Stomach (tissue), 9 donors: Measurements from ENCODE around the gene WDTC1. TPM values are rescaled to one million over a fixed set of nuclear protein-coding genes. Genes with fewer than 3 reads are reported as not detected.

Experiments used
- DNase-seq, 2 donors: peaks; one replicate each; pipeline versions ENCODE4 v3.0.0 to v3.0.0-alpha.2; 2013 to 2019
- H3K27ac ChIP-seq, 5 donors: fragments of 200-600 bp in 4 of 5; sonication (generic) in 4 of 5; one replicate each; pipeline ENCODE4 v1.5.1; 2013 to 2019; ENCODE audit warnings: mild to moderate bottlenecking in 1 of 5, moderate library complexity in 1 of 5
- H3K27me3 ChIP-seq, 3 donors: fragments of 200-600 bp; sonication (generic); one replicate each; pipeline ENCODE4 v1.5.1; 2017 to 2019; ENCODE audit warnings: mixed run types in 1 of 3
- H3K36me3 ChIP-seq, 4 donors: fragments of 200-600 bp; sonication (generic); 1 replicate in 3 of 4; 2 replicates in 1 of 4; pipeline ENCODE4 v1.5.1; 2016 to 2019
- H3K4me1 ChIP-seq, 4 donors: fragments of 200-600 bp; sonication (generic); one replicate each; pipeline ENCODE4 v1.5.1; 2016 to 2019
- H3K4me3 ChIP-seq, 4 donors: fragments of 200-600 bp; sonication (generic) in 3 of 4; one replicate each; pipeline ENCODE4 v1.5.1; 2016 to 2019; ENCODE audit warnings: mild to moderate bottlenecking in 1 of 4
- H3K9me3 ChIP-seq, 4 donors: fragments of 200-600 bp; sonication (generic); one replicate each; pipeline ENCODE4 v1.5.1; 2016 to 2019
- CTCF ChIP-seq, 7 experiments: fragments of 450-650 bp in 4 of 7; fragments of 200-600 bp in 3 of 7; sonication (generic) in 3 of 7; IDR thresholded peaks; one replicate each; pipeline ENCODE4 v1.5.1; 2016 to 2019; ENCODE audit warnings: antibody characterized with exemption in 7 of 7, control low read depth in 2 of 7, mild to moderate bottlenecking in 1 of 7
- EP300 ChIP-seq: sonication (generic); formaldehyde crosslinking; IDR thresholded peaks from one replicate; pipeline ENCODE4 v1.6.1; 2017; ENCODE audit warnings: antibody characterized with exemption
- POLR2A ChIP-seq, 4 donors: fragments of 450-650 bp; IDR thresholded peaks; one replicate each; pipeline ENCODE4 v1.6.1; 2016; ENCODE audit warnings: antibody characterized with exemption in 4 of 4, control low read depth in 2 of 4, mild to moderate bottlenecking in 1 of 4, moderate library complexity in 1 of 4
- POLR2AphosphoS5 ChIP-seq, 3 donors: sonication (generic); formaldehyde crosslinking; IDR thresholded peaks; one replicate each; pipeline ENCODE4 v1.6.1; 2016; ENCODE audit warnings: antibody characterized with exemption in 3 of 3
- WGBS, 5 donors: extraction: QIAGEN DNeasy Blood & Tissue Kit in 3 of 5; methylation state at CpG; one replicate each; pipeline versions ENCODE4 v1.1.5 to v1.1.7; 2013 to 2018; 5-methylcytosine and 5-hydroxymethylcytosine counted together
- intact Hi-C: fragments of 100-400 bp; cut with DNase I; formaldehyde crosslinking; loops from one replicate; pipeline ENCODE4 v1.15.1; 2023; ENCODE audit warnings: low total_unique reads
- polyA plus RNA-seq, 3 donors: library from polyadenylated mRNA; stranded (reverse); fragments of 200-250 nt; gene quantifications; one replicate each; pipeline ENCODE4 v1.2.3, GENCODE V29; 2013
- total RNA-seq, 5 donors: library from RNA; depleted of rRNA; stranded (reverse); fragments of >200 nt; gene quantifications; one replicate each; pipeline versions ENCODE4 v1.1.0 to v1.2.3, GENCODE V29; 2014 to 2016
- donor health status: healthy with polysubstance abuse.
- donor health status: Bipolar disorder and iron deficiency.
- donor health status: healthy.

Gene WDTC1
- total and polyA plus RNA-seq, 8 donors = 7.8 to 51.9 (median 23.1) TPM

- Histone ChIP-seq H3K4me3 (no peak overlapping the region), H3K36me3 (peaks cover 56 to 96% (median 92%) of the 10 kb centered on the region in 4 donors), H3K9me3 (no peaks in the 10 kb centered on the region), H3K27me3 (no peaks in the 10 kb centered on the region), H3K4me1 (peaks cover 15 to 51% (median 31%) of the 10 kb centered on the region in 4 donors), H3K27ac (peak overlapping the region in 4 of 5 donors; percentile 85 to 90 (median 88))
- WGBS, 5 donors = 73 to 82% (median 78%) methylated on average over 8 of the region's 8 CpGs
- intact Hi-C loops = loop anchor here (5.0 to 10.0 kb wide), 2 partner anchors 91 to 304 kb away; partner anchors contain the start of genes AHDC1 and GPR3
- DNase-seq = no peak
- TF ChIP-seq EP300 (no peak), CTCF (IDR thresholded peaks at IDR 0.05) (peak in 1 of 7 experiments; percentile 21)
These were observed 66.6 kb downstream of the WDTC1 start for GRCh38 chr1:27301052-27301422.

- H3K27me3 ChIP-seq = no peaks in the 10 kb centered on the region
- peak overlapping the region in 3 of 5 donors; percentile 88 to 90 (median 88) for H3K27ac ChIP-seq
- peaks cover 55 to 97% (median 93%) of the 10 kb centered on the region in 4 donors for H3K36me3 ChIP-seq
- no peaks in the 10 kb centered on the region for H3K9me3 ChIP-seq
- 80 to 85% (median 84%) methylated on average over 10 of the region's 10 CpGs for WGBS, 5 donors
- H3K4me1 ChIP-seq = peaks cover 15 to 51% (median 31%) of the 10 kb centered on the region in 4 donors
- intact Hi-C loops = loop anchor here (5.0 to 10.0 kb wide), 2 partner anchors 91 to 303 kb away; partner anchors contain the start of genes AHDC1 and GPR3
- H3K4me3 ChIP-seq = no peak overlapping the region
- TF ChIP-seq POLR2AphosphoS5 (IDR thresholded peaks at IDR 0.05) = no peak
- no peak for TF ChIP-seq CTCF (IDR thresholded peaks at IDR 0.05)
- no peak for TF ChIP-seq POLR2A (IDR thresholded peaks at IDR 0.05)
- TF ChIP-seq EP300 = no peak
- DNase-seq = no peak
These were observed 67.3 kb downstream of the WDTC1 start for GRCh38 chr1:27301582-27302199.

GRCh38 chr1:27302612-27303011 is 68.2 kb downstream of the WDTC1 start:
- Histone ChIP-seq H3K36me3 (peaks cover 49 to 98% (median 93%) of the 10 kb centered on the region in 4 donors), H3K27me3 (no peaks in the 10 kb centered on the region), H3K4me3 (no peak overlapping the region), H3K4me1 (peaks cover 15 to 41% (median 29%) of the 10 kb centered on the region in 4 donors), H3K27ac (peak overlapping the region in 1 of 5 donors; percentile 90), H3K9me3 (no peaks in the 10 kb centered on the region)
- intact Hi-C loops = loop anchor here (5.0 to 10.0 kb wide), 2 partner anchors 90 to 302 kb away; partner anchors contain the start of genes AHDC1 and GPR3
- no peak for DNase-seq
- TF ChIP-seq POLR2A (IDR thresholded peaks at IDR 0.05) = no peak
- TF ChIP-seq CTCF (IDR thresholded peaks at IDR 0.05) = no peak
- TF ChIP-seq EP300 = no peak
- 92 to 100% (median 97%) methylated on average over 1 to 2 of the region's 2 CpGs for WGBS, 5 donors

- no peak for TF ChIP-seq POLR2AphosphoS5 (IDR thresholded peaks at IDR 0.05)
- TF ChIP-seq CTCF (IDR thresholded peaks at IDR 0.05) = no peak
- TF ChIP-seq EP300 = no peak
- TF ChIP-seq POLR2A (IDR thresholded peaks at IDR 0.05) = no peak
These were observed 69.1 kb downstream of the WDTC1 start for GRCh38 chr1:27303509-27303908.

More at GRCh38 chr1:27303509-27303908, 69.1 kb downstream of the WDTC1 start:
- peaks cover 9 to 32% (median 24%) of the 10 kb centered on the region in 4 donors for H3K4me1 ChIP-seq
- H3K27me3 ChIP-seq = no peaks in the 10 kb centered on the region
- H3K9me3 ChIP-seq = no peaks in the 10 kb centered on the region
- H3K27ac ChIP-seq = no peak overlapping the region
- WGBS, 5 donors = 86 to 93% (median 91%) methylated on average over 15 of the region's 15 CpGs
- peaks cover 40 to 94% (median 90%) of the 10 kb centered on the region in 4 donors for H3K36me3 ChIP-seq
- no peak overlapping the region for H3K4me3 ChIP-seq
- intact Hi-C loops = loop anchor here (5.0 to 10.0 kb wide), 2 partner anchors 89 to 301 kb away; partner anchors contain the start of genes AHDC1 and GPR3
- no peak for DNase-seq
